GM12878 (cell line): Measurements from ENCODE around the gene RBP3. TPM values are rescaled to one million over a fixed set of nuclear protein-coding genes. Genes with fewer than 3 reads are reported as not detected.

Experiments used
- ATAC-seq: fragments of 200-7000 bp; cut with Tn5 transposase; 3 replicates; pipeline ENCODE4 v1.9.1; 2020; ENCODE audit warnings: mild to moderate bottlenecking, moderate library complexity
- BruUV-seq: library from RNA; stranded (reverse); fragments of 400-500 nt; replicated peaks from 2 replicates; lab custom pipeline; 2021; lab: Mats Ljungman, UMichigan
- CTCF ChIA-PET: fragments of 300-600 bp; sonication (Branson Sonifier 250); formaldehyde crosslinking; extraction: SDS; loops from one replicate; lab custom pipeline; 2021; ENCODE audit warnings: inconsistent platforms; lab: Yijun Ruan, JAX
- POLR2A ChIA-PET: fragments of 350-600 bp; formaldehyde crosslinking; extraction: SDS; loops from one replicate; lab custom pipeline; 2021; ENCODE audit warnings: inconsistent platforms; lab: Charles Lee
- RAD21 ChIA-PET: fragments of 300-600 bp; sonication (Branson Sonifier 250); formaldehyde crosslinking; loops from one replicate; lab custom pipeline; 2023; ENCODE audit warnings: antibody characterized with exemption; ENCODE audit not compliant: unreplicated experiment; lab: Charles Lee
- SMC1A ChIA-PET: fragments of 300-600 bp; sonication (Branson Sonifier 250); formaldehyde crosslinking; loops from one replicate; lab custom pipeline; 2023; ENCODE audit not compliant: unreplicated experiment, uncharacterized antibody; lab: Charles Lee
- DNase-seq: peaks from one replicate; pipeline ENCODE4 v3.0.0-alpha.2; 2011; ENCODE audit warnings: low read depth, low spot score
- FAIRE-seq: peaks from 3 replicates; lab custom pipeline; 2011; peaks lifted over from hg19 to GRCh38; lab: Jason Lieb, UNC
- H2AFZ ChIP-seq: 2 replicates; pipeline ENCODE4 v1.6.0; 2011; ENCODE audit warnings: low read depth, low read length, control low read depth; ENCODE audit not compliant: control insufficient read depth
- H3K27ac ChIP-seq: 2 replicates; pipeline ENCODE4 v1.5.1; 2011; ENCODE audit warnings: control low read depth; ENCODE audit not compliant: control insufficient read depth, insufficient read depth
- H3K27me3 ChIP-seq, 2 experiments: replicated peaks in 1 of 2; 2 replicates each; pipeline versions ENCODE4 v1.6.0 to v1.6.1; 2011; ENCODE audit warnings: low read length in 1 of 2; ENCODE audit not compliant: control insufficient read depth in 2 of 2, insufficient read depth in 2 of 2
- H3K36me3 ChIP-seq, 2 experiments: 2 replicates each; pipeline ENCODE4 v1.5.1; 2011; ENCODE audit warnings: low read length in 1 of 2; ENCODE audit not compliant: control insufficient read depth in 2 of 2, insufficient read depth in 2 of 2
- H3K4me1 ChIP-seq: 2 replicates; pipeline ENCODE4 v1.6.1; 2011; ENCODE audit warnings: mild to moderate bottlenecking, low read length, moderate library complexity, mixed read lengths; ENCODE audit not compliant: control insufficient read depth, insufficient read depth
- H3K4me2 ChIP-seq: 2 replicates; pipeline ENCODE4 v1.6.0; 2011; ENCODE audit warnings: control low read depth; ENCODE audit not compliant: control insufficient read depth, insufficient read depth
- H3K4me3 ChIP-seq: fragments of 200-600 bp; sonication (generic); 2 replicates; pipeline ENCODE4 v1.5.1; 2016
- H3K79me2 ChIP-seq: 2 replicates; pipeline ENCODE4 v1.6.0; 2011; ENCODE audit warnings: low read length; ENCODE audit not compliant: control insufficient read depth, insufficient read depth
- H3K9ac ChIP-seq: 2 replicates; pipeline ENCODE4 v1.8.0; 2011; ENCODE audit warnings: low read length, control low read depth, mixed read lengths; ENCODE audit not compliant: control insufficient read depth, insufficient read depth
- H3K9me3 ChIP-seq: replicated peaks from 3 replicates; pipeline ENCODE4 v1.5.1; 2011; ENCODE audit warnings: mild to moderate bottlenecking, low read length; ENCODE audit not compliant: control insufficient read depth, insufficient read depth
- H4K20me1 ChIP-seq: 2 replicates; pipeline ENCODE4 v1.6.0; 2011; ENCODE audit not compliant: control insufficient read depth, insufficient read depth
- BCL11A ChIP-seq: IDR thresholded peaks from 2 replicates; pipeline ENCODE4 v1.6.1; 2011; ENCODE audit warnings: low read depth, low read length
- CEBPB ChIP-seq, 2 experiments: fragments of 150-350 bp in 1 of 2; IDR thresholded peaks; 2 replicates each; pipeline ENCODE4 v1.6.1; 2012 to 2014; ENCODE audit warnings: low read depth in 2 of 2, low read length in 2 of 2, borderline replicate concordance in 1 of 2, inconsistent platforms in 1 of 2
- JUNB ChIP-seq: IDR thresholded peaks from 2 replicates; pipeline ENCODE4 v1.6.1; 2016; ENCODE audit warnings: antibody characterized with exemption, mild to moderate bottlenecking
- MXI1 ChIP-seq: fragments of 150-350 bp; IDR thresholded peaks from 2 replicates; pipeline ENCODE4 v1.6.1; 2011; ENCODE audit warnings: low read depth, mild to moderate bottlenecking, inconsistent platforms, low read length, improper control_type of control experiment
- NFYA ChIP-seq: IDR thresholded peaks from 2 replicates; pipeline ENCODE4 v1.6.1; 2011; ENCODE audit warnings: low read depth, mild to moderate bottlenecking, low read length, improper control_type of control experiment, borderline replicate concordance
- NR2F1 ChIP-seq: fragments of 450-650 bp; conservative IDR thresholded peaks from 2 replicates; pipeline ENCODE4 v1.6.1; 2017; ENCODE audit warnings: mild to moderate bottlenecking
- NRF1 ChIP-seq: conservative IDR thresholded peaks from 2 replicates; pipeline ENCODE4 v1.6.1; 2011; ENCODE audit warnings: mild to moderate bottlenecking, low read depth, low read length, improper control_type of control experiment
- POLR2A ChIP-seq: IDR thresholded peaks from 2 replicates; pipeline ENCODE4 v1.6.1; 2011; ENCODE audit warnings: low read depth, mild to moderate bottlenecking, low read length
- SPI1 ChIP-seq: IDR thresholded peaks from 2 replicates; pipeline ENCODE4 v1.6.1; 2011; ENCODE audit warnings: low read depth, mild to moderate bottlenecking, low read length, moderate library complexity, borderline replicate concordance; ENCODE audit not compliant: insufficient read depth
- STAT3 ChIP-seq: IDR thresholded peaks from 2 replicates; pipeline ENCODE4 v1.6.1; 2011; ENCODE audit warnings: low read depth, low read length, improper control_type of control experiment
- WGBS: methylation state at CpG from one replicate; pipeline ENCODE4 v1.1.6; 2016; ENCODE audit warnings: low lambda C conversion rate; ENCODE audit not compliant: insufficient replicate concordance, insufficient coverage; ENCODE audit errors: missing lambda C conversion rate; 5-methylcytosine and 5-hydroxymethylcytosine counted together
- in situ Hi-C: fragments of 300-500 bp; cut with MboI; formaldehyde crosslinking; loops from 9 replicates; pipeline ENCODE4 v1.14.3; 2018; ENCODE audit warnings: mixed read lengths
- intact Hi-C: fragments of 100-400 bp; cut with micrococcal nuclease; formaldehyde crosslinking; loops from one replicate; pipeline ENCODE4 v1.14.2; 2022; ENCODE audit not compliant: unreplicated experiment
- polyA plus RNA-seq, 11 experiments: library from polyadenylated mRNA; depleted of rRNA in 4 of 11; unstranded in 6 of 11; stranded (reverse) in 5 of 11; fragments of >200 nt; fragmentation: Nextera tagmentation in 4 of 11; fragmentation: Illumina TruSeq in 1 of 11; extraction: Ambion mirVana in 4 of 11; extraction: Trizol in 1 of 11; gene quantifications; 1 replicate in 1 of 11; 2 replicates in 10 of 11; pipeline versions ENCODE4 v1.2.1 to v1.2.3, GENCODE V29; 2011 to 2016; ENCODE audit warnings: inconsistent platforms in 2 of 11, missing spikeins in 2 of 11, low read depth in 1 of 11
- total RNA-seq, 4 experiments: library from RNA; depleted of rRNA in 3 of 4; stranded (reverse); fragments of >200 nt in 3 of 4; fragmentation: Illumina TruSeq in 1 of 4; extraction: Trizol in 1 of 4; gene quantifications; 2 replicates each; pipeline versions ENCODE4 v1.2.1 to v1.2.3, GENCODE V29; 2013 to 2021
- TF ChIP-seq, protein P1 (sequence below): fragments of 450-650 bp; IDR thresholded peaks from 2 replicates; pipeline ENCODE4 v1.6.1; 2017; ENCODE audit warnings: mild to moderate bottlenecking, low read depth, inconsistent platforms; ENCODE audit not compliant: poor library complexity, severe bottlenecking
- TF ChIP-seq, protein P2 (sequence below): fragments of 450-650 bp; IDR thresholded peaks from 2 replicates; pipeline ENCODE4 v1.6.1; 2017; ENCODE audit warnings: low read depth, mild to moderate bottlenecking, moderate library complexity
- TF ChIP-seq, protein P3 (sequence below): fragments of 450-650 bp; IDR thresholded peaks from 2 replicates; pipeline ENCODE4 v1.6.1; 2017; ENCODE audit warnings: mild to moderate bottlenecking, moderate library complexity
- TF ChIP-seq, protein P4 (sequence below): IDR thresholded peaks from 2 replicates; pipeline ENCODE4 v1.6.1; 2012; ENCODE audit warnings: low read depth, low read length, improper control_type of control experiment

The RBP3 gene
- total and polyA plus RNA-seq, 10 of the 15 experiments (the other 5 are each of a cell fraction or from before 2014, with no cell fraction given) = not detected

DNA sequence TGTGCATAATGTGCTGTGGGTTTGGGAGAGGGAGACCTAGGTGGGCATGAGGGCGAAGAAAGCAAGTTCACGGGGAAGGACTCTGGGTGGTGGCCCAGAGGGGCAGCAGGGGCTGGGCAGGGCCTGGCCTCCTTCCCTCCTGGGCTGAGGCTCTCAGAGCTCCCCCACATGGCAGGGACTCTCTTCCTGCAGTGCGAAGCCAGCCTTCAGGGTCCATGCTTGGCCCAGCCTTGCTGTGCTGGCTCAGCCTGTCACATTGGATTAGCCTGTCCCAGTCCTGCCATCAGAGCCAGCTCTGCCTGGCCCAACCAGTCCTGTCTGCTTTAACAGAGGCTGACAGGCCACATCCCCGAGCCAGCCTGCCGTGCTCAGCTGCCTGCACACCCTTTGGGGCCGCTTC lies 56.3 kb downstream of the RBP3 start:
- CTCF ChIA-PET = interaction anchor here (0.7 to 1.2 kb wide), 2 partner anchors 8 to 111 kb away, joined by 4 read pairs; no protein-coding TSS in a partner anchor
- no peak overlapping the region for H3K27ac ChIP-seq
- no peak overlapping the region for H3K4me2 ChIP-seq
- H3K36me3 ChIP-seq = no peaks in the 10 kb centered on the region
- no peaks in the 10 kb centered on the region for H3K4me1 ChIP-seq
- H3K4me3 ChIP-seq = no peak overlapping the region
- intact Hi-C loops = no loop called here
- FAIRE-seq (no peak), DNase-seq (no peak)
- TF ChIP-seq NFYA (no peak), STAT3 (no peak), NRF1 (no peak), SPI1 (no peak), MXI1 (no peak), JUNB (no peak), NR2F1 (no peak), POLR2A (no peak), BCL11A (no peak), CEBPB (IDR thresholded peaks at IDR 0.05; ENCODE audit: borderline replicate concordance in 1 of 2, low read depth in 2 of 2, low read length in 2 of 2) (no peak)
- TF ChIP-seq, protein P1, sequence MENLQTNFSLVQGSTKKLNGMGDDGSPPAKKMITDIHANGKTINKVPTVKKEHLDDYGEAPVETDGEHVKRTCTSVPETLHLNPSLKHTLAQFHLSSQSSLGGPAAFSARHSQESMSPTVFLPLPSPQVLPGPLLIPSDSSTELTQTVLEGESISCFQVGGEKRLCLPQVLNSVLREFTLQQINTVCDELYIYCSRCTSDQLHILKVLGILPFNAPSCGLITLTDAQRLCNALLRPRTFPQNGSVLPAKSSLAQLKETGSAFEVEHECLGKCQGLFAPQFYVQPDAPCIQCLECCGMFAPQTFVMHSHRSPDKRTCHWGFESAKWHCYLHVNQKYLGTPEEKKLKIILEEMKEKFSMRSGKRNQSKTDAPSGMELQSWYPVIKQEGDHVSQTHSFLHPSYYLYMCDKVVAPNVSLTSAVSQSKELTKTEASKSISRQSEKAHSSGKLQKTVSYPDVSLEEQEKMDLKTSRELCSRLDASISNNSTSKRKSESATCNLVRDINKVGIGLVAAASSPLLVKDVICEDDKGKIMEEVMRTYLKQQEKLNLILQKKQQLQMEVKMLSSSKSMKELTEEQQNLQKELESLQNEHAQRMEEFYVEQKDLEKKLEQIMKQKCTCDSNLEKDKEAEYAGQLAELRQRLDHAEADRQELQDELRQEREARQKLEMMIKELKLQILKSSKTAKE = no peak
- TF ChIP-seq, protein P2, sequence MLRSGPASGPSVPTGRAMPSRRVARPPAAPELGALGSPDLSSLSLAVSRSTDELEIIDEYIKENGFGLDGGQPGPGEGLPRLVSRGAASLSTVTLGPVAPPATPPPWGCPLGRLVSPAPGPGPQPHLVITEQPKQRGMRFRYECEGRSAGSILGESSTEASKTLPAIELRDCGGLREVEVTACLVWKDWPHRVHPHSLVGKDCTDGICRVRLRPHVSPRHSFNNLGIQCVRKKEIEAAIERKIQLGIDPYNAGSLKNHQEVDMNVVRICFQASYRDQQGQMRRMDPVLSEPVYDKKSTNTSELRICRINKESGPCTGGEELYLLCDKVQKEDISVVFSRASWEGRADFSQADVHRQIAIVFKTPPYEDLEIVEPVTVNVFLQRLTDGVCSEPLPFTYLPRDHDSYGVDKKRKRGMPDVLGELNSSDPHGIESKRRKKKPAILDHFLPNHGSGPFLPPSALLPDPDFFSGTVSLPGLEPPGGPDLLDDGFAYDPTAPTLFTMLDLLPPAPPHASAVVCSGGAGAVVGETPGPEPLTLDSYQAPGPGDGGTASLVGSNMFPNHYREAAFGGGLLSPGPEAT = no peak
- TF ChIP-seq, protein P3, sequence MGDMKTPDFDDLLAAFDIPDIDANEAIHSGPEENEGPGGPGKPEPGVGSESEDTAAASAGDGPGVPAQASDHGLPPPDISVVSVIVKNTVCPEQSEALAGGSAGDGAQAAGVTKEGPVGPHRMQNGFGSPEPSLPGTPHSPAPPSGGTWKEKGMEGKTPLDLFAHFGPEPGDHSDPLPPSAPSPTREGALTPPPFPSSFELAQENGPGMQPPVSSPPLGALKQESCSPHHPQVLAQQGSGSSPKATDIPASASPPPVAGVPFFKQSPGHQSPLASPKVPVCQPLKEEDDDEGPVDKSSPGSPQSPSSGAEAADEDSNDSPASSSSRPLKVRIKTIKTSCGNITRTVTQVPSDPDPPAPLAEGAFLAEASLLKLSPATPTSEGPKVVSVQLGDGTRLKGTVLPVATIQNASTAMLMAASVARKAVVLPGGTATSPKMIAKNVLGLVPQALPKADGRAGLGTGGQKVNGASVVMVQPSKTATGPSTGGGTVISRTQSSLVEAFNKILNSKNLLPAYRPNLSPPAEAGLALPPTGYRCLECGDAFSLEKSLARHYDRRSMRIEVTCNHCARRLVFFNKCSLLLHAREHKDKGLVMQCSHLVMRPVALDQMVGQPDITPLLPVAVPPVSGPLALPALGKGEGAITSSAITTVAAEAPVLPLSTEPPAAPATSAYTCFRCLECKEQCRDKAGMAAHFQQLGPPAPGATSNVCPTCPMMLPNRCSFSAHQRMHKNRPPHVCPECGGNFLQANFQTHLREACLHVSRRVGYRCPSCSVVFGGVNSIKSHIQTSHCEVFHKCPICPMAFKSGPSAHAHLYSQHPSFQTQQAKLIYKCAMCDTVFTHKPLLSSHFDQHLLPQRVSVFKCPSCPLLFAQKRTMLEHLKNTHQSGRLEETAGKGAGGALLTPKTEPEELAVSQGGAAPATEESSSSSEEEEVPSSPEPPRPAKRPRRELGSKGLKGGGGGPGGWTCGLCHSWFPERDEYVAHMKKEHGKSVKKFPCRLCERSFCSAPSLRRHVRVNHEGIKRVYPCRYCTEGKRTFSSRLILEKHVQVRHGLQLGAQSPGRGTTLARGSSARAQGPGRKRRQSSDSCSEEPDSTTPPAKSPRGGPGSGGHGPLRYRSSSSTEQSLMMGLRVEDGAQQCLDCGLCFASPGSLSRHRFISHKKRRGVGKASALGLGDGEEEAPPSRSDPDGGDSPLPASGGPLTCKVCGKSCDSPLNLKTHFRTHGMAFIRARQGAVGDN = no peak
- TF ChIP-seq, protein P4, sequence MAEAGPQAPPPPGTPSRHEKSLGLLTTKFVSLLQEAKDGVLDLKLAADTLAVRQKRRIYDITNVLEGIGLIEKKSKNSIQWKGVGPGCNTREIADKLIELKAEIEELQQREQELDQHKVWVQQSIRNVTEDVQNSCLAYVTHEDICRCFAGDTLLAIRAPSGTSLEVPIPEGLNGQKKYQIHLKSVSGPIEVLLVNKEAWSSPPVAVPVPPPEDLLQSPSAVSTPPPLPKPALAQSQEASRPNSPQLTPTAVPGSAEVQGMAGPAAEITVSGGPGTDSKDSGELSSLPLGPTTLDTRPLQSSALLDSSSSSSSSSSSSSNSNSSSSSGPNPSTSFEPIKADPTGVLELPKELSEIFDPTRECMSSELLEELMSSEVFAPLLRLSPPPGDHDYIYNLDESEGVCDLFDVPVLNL = no peak
- TF ChIP-seq, all 136 proteins: peak for 0
- H3K9me3 ChIP-seq = no peaks in the 10 kb centered on the region
- ChIA-PET POLR2A (no interaction called here), SMC1A (no interaction called here), RAD21 (no interaction called here)
- no peaks in the 10 kb centered on the region; a peak in 1 of 4 replicates for H3K27me3 ChIP-seq
- no peaks in the 10 kb centered on the region for H3K79me2 ChIP-seq
- WGBS = 34% methylated on average over 6 of the region's 6 CpGs
- H4K20me1 ChIP-seq = no peaks in the 10 kb centered on the region
- no peak overlapping the region for H3K9ac ChIP-seq
- in situ Hi-C loops = no loop called here
- no peak for ATAC-seq
- H2AFZ ChIP-seq = no peak overlapping the region
- BruUV-seq = no TSS peak
